HT1080 (cell line): ENCODE results near the gene VAT1L. TPM values are rescaled to one million over a fixed set of nuclear protein-coding genes. Genes with fewer than 3 reads are reported as not detected.

Source experiments
- DNase-seq: peaks from one replicate; pipeline ENCODE4 v3.0.0-alpha.2; 2015; ENCODE audit warnings: low read depth
- total RNA-seq: library from RNA; depleted of rRNA; stranded (reverse); fragments of >200 nt; shearing (Covaris generic); gene quantifications from 2 replicates; pipeline ENCODE4 v1.2.3, GENCODE V29; 2014

The VAT1L gene
- total RNA-seq, 1 experiment from 2014 or later = 2.0 TPM

- peak; percentile 91 for DNase-seq
Measured at GRCh38 chr16:77833921-77834634, 45.7 kb downstream of the VAT1L start.

- DNase-seq = peak; percentile 24
Measured at GRCh38 chr16:77834635-77835540, 46.5 kb downstream of the VAT1L start.

GRCh38 chr16:77836801-77837200 lies 48.4 kb downstream of the VAT1L start:
- DNase-seq = no peak

- peak; percentile 18 for DNase-seq
Measured at GRCh38 chr16:77838597-77839255, 50.4 kb downstream of the VAT1L start.

GRCh38 chr16:77840093-77840492 lies 51.7 kb downstream of the VAT1L start:
- DNase-seq = no peak

GRCh38 chr16:77840673-77841501 lies 52.5 kb downstream of the VAT1L start:
- no peak for DNase-seq

DNA sequence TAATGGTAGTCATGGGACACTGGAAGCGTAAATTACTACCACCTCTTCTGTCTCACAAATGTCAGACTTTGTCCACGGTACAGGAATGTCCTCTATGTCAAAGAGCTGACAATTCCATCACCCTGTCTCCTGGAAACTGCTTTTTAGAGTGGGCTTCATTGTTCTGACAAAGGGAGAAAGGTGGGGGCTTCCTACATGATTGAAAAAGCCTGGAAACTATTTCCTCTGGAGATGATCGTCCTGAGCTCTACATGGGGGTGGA lies 53.1 kb downstream of the VAT1L start:
- no peak for DNase-seq

GRCh38 chr16:77842468-77842867 lies 54.1 kb downstream of the VAT1L start:
- no peak for DNase-seq

DNA sequence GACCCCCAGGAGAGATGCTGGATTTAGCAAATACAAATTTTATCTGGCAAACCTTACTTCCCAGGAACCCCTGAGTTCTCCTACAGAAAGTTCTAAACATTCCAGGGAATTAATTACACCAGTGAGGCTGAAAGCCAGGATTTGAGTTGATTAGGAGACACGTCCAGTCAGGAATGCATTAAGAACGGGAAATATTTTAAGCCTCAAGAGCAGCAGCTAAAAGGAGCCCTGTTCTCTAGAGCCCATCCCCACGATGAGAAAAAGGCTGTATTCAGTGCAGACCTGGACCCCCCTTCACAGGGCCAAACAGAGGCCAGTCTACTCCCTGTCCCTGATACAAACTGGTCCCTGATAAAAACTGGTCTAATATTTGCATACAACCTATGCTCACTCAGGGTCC lies 55.0 kb downstream of the VAT1L start:
- no peak for DNase-seq

DNA sequence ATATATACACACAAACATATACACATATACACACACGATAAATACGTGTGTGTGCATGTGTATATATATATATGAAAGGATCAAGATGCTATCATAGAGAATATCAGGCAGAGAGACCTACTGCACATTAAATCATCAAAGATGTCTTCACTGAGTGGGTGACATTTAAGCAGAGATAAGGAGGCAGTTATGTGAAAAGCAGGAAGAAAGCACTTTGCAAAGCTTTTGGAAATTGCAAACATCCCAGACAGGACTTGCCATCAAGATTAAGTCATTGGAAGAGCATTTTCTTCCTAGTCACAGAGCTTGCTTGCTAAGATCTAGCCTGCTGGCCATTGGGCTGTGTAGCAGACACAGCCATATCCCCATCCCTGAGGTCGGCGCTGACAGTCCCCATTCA lies 56.4 kb downstream of the VAT1L start:
- no peak for DNase-seq

GRCh38 chr16:77849646-77850258 lies 61.4 kb downstream of the VAT1L start:
- DNase-seq = no peak

GRCh38 chr16:77850636-77851333 lies 62.4 kb downstream of the VAT1L start:
- peak; percentile 50 for DNase-seq

DNA sequence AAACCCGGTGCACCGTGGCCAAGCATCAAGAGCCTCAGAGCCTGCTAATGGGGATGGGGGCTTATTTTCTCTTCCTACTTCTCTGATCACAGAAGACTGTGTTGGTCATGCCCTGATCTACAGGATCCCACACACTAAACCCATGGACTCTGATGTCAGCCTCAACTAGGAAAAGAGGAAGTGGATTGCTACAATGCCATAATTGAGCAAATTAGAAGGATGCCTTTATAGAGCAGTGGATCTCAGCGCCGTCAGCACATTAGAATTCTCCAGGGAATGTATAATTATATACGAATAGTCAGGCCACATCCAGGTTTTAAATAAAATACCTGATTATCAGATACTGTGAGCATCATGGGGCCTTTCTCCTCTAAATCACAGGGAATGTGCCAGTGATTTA lies 64.8 kb downstream of the VAT1L start:
- DNase-seq = no peak

- DNase-seq = no peak
Measured at GRCh38 chr16:77856438-77857160, 68.2 kb downstream of the VAT1L start.

DNA sequence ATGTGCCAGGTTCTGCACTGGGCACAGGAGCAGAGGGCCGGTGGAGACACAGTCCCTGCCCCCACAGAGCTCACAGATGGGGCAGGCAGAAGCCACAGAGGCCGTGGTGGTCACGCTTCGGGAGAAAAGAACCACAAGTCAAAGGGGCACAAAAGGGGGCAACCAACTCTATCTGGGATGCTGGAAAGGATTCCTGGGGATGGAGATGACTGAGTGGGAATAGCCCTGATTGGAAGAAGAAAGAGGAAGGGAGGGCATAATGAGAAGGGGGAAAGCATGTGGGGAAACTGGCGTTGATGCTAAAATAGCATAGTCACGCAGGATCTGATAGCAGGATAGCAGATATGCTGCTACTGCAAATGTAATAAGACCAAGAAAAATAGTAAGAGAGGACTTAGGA lies 69.7 kb downstream of the VAT1L start:
- no peak for DNase-seq

- no peak for DNase-seq
Measured at GRCh38 chr16:77859493-77860232, 71.3 kb downstream of the VAT1L start.

DNA sequence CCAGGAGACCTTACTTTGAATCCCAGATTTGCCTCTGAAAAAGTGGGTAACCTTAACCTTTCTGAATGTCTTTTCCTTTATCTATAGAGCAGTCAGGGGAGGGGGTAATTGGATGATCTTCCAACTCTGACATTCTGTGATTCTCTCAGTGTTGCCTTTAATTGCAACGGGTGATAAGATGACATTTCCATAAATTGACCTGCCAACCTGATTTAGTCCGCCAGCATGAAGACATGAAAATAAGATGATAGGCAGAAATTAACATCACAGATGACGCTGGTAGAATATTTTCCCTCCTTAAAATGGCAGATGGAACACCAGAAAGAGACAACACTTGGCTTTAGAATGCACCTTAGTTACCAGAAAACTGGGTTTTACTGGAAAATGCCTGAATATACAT lies 72.6 kb downstream of the VAT1L start:
- DNase-seq = no peak

GRCh38 chr16:77863250-77863649 lies 74.9 kb downstream of the VAT1L start:
- DNase-seq = no peak

GRCh38 chr16:77866752-77867151 lies 78.4 kb downstream of the VAT1L start:
- no peak for DNase-seq
